Suprapubic skin (tissue), 4 donors: Measurements from ENCODE around the gene SCYGR7. TPM values are rescaled to one million over a fixed set of nuclear protein-coding genes. Genes with fewer than 3 reads are reported as not detected.
"Not testable (repeated sequence)": the region's sequence is repeated elsewhere in the genome, so short reads cannot be mapped to it uniquely, and the experiment has no call there.

ENCODE experiments used
- DNase-seq, 2 donors: peaks; one replicate each; pipeline ENCODE4 v3.0.0-alpha.2; 2019; ENCODE audit warnings: low spot score in 2 of 2
- H3K27ac ChIP-seq: fragments of 200-600 bp; sonication (generic); one replicate; pipeline ENCODE4 v1.5.1; 2019
- H3K27me3 ChIP-seq: fragments of 200-600 bp; sonication (generic); one replicate; pipeline ENCODE4 v1.5.1; 2019
- H3K36me3 ChIP-seq: fragments of 200-600 bp; sonication (generic); one replicate; pipeline ENCODE4 v1.5.1; 2019
- H3K4me1 ChIP-seq: fragments of 200-600 bp; sonication (generic); one replicate; pipeline ENCODE4 v1.5.1; 2019
- H3K4me3 ChIP-seq: fragments of 200-600 bp; sonication (generic); one replicate; pipeline ENCODE4 v1.5.1; 2019; ENCODE audit warnings: mild to moderate bottlenecking
- H3K9me3 ChIP-seq: fragments of 200-600 bp; sonication (generic); one replicate; pipeline ENCODE4 v1.5.1; 2019
- EP300 ChIP-seq: sonication (generic); formaldehyde crosslinking; IDR thresholded peaks from one replicate; pipeline ENCODE4 v1.6.1; 2017; ENCODE audit warnings: antibody characterized with exemption
- POLR2A ChIP-seq, 2 donors: fragments of 450-650 bp; IDR thresholded peaks; one replicate each; pipeline ENCODE4 v1.6.1; 2017; ENCODE audit warnings: antibody characterized with exemption in 2 of 2, mild to moderate bottlenecking in 2 of 2, moderate library complexity in 2 of 2
- POLR2AphosphoS5 ChIP-seq, 3 donors: sonication (generic); formaldehyde crosslinking; IDR thresholded peaks; one replicate each; pipeline ENCODE4 v1.6.1; 2017; ENCODE audit warnings: antibody characterized with exemption in 3 of 3
- WGBS: methylation state at CpG from one replicate; pipeline ENCODE4 v1.1.5; 2018; 5-methylcytosine and 5-hydroxymethylcytosine counted together
- total RNA-seq, 4 donors: library from RNA; depleted of rRNA; stranded (reverse); fragments of >200 nt; gene quantifications; one replicate each; pipeline ENCODE4 v1.1.0, GENCODE V29; 2016
- TF ChIP-seq, protein P1 (sequence below), 2 donors: fragments of 200-600 bp in 1 of 2; fragments of 450-650 bp in 1 of 2; sonication (generic) in 1 of 2; IDR thresholded peaks; one replicate each; pipeline ENCODE4 v1.5.1; 2016 to 2019; ENCODE audit warnings: antibody characterized with exemption in 2 of 2, mild to moderate bottlenecking in 1 of 2, moderate library complexity in 1 of 2

The SCYGR7 gene
- total RNA-seq, 4 donors from 2014 or later: not detected

DNA sequence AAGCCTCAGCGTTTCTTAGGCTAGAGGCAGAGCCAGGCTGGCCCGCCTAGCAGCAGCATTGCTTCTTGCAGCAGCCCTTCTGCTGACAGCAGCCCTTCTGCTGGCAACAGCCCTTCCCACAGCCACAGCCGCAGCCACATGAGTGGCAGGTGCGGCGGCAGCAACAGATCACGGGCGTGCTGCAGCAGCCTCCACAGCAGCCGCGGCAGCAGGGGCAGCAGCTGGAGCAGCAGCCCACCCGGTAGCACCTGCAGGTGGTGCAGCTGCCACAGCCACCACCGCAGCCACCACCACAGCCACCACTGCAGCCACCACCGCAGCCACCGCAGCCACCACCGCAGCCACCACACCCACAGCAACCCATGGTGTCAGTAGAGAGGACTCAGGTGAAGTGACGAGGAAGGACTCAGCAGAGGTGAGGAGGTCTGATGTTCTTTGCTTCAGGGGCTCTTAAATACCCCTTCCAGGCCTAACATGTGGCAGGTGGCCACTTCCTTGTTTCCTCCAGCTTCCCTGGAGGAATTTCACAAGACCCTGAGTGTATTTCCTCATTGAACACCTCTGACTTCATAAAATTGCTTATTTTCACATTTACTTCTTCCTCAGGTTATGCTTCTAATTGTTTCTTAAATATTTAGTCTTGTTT is 3.6 kb upstream of the SCYGR7 start, which contains the start of gene SCYGR6:
Gene SCYGR6 (minus strand): TSS at position 364 of the 646 bp plus-strand sequence. CDS start 0 bp downstream, at position 364.
- TF ChIP-seq POLR2A (IDR thresholded peaks at IDR 0.05) (no peak), EP300 (no peak), POLR2AphosphoS5 (IDR thresholded peaks at IDR 0.05) (no peak)
- TF ChIP-seq, protein P1, sequence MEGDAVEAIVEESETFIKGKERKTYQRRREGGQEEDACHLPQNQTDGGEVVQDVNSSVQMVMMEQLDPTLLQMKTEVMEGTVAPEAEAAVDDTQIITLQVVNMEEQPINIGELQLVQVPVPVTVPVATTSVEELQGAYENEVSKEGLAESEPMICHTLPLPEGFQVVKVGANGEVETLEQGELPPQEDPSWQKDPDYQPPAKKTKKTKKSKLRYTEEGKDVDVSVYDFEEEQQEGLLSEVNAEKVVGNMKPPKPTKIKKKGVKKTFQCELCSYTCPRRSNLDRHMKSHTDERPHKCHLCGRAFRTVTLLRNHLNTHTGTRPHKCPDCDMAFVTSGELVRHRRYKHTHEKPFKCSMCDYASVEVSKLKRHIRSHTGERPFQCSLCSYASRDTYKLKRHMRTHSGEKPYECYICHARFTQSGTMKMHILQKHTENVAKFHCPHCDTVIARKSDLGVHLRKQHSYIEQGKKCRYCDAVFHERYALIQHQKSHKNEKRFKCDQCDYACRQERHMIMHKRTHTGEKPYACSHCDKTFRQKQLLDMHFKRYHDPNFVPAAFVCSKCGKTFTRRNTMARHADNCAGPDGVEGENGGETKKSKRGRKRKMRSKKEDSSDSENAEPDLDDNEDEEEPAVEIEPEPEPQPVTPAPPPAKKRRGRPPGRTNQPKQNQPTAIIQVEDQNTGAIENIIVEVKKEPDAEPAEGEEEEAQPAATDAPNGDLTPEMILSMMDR (IDR thresholded peaks at IDR 0.05): no peak
- H3K4me1 ChIP-seq: no peaks in the 10 kb centered on the region
- WGBS: 59% methylated on average over 10 of the region's 15 CpGs
- H3K9me3 ChIP-seq: no peaks in the 10 kb centered on the region
- H3K36me3 ChIP-seq: no peaks in the 10 kb centered on the region
- no peak for DNase-seq
- no peaks in the 10 kb centered on the region for H3K27me3 ChIP-seq
- H3K4me3 ChIP-seq: no peak within 1 kb of the TSS
- H3K27ac ChIP-seq: no peak within 1 kb of the TSS

DNA sequence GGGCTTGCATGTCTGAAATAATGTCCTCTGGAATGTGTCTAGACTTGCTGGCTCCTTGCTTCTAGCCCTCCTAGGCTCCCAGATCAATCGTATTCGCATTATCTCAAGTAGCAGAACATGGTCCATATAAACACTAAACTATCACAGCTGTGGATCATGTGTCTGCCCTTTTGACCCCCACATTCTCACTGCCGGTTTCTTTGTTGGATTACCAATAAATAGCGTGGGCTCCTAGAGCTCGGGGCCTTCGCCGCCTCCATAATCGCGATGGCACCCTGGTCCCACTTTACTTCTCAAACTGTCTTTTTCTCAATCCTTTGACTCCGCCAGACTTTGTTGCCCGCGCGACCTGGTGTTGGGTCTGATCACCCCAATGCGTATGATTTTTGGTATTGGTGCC is 11.2 kb downstream of the SCYGR7 start:
- no peak for DNase-seq
- TF ChIP-seq POLR2AphosphoS5 (IDR thresholded peaks at IDR 0.05): no peak
- no peak for TF ChIP-seq EP300
- TF ChIP-seq, protein P1 (IDR thresholded peaks at IDR 0.05): no peak
- no peak for TF ChIP-seq POLR2A (IDR thresholded peaks at IDR 0.05)
- no peak overlapping the region for H3K27ac ChIP-seq
- no peak overlapping the region for H3K4me3 ChIP-seq
- no peaks in the 10 kb centered on the region for H3K4me1 ChIP-seq
- H3K9me3 ChIP-seq: no peaks in the 10 kb centered on the region
- no peaks in the 10 kb centered on the region for H3K27me3 ChIP-seq
- H3K36me3 ChIP-seq: no peaks in the 10 kb centered on the region
- 77% methylated on average over 14 of the region's 14 CpGs for WGBS

DNA sequence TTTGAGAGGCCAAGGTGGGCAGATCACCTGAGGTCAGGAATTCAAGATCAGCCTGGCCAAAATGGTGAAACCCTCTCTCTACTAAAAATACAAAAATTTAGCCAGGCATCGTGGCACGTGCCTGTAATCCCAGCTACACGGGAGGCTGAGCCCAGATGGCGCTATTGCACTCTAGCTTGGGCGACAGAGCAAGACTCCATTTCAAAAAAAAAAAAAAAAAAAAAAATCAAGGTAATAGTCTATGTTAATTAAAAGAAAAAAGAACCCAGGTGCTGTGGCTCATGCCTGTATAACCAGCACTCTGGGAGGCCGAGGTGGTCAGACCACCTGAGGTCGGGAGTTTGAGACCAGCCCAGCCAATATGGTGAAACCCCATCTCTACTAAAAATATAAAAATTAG is 12.6 kb downstream of the SCYGR7 start:
- DNase-seq, H3K9me3 ChIP-seq: not testable (repeated sequence)
- WGBS: 76% methylated on average over 7 of the region's 7 CpGs

DNA sequence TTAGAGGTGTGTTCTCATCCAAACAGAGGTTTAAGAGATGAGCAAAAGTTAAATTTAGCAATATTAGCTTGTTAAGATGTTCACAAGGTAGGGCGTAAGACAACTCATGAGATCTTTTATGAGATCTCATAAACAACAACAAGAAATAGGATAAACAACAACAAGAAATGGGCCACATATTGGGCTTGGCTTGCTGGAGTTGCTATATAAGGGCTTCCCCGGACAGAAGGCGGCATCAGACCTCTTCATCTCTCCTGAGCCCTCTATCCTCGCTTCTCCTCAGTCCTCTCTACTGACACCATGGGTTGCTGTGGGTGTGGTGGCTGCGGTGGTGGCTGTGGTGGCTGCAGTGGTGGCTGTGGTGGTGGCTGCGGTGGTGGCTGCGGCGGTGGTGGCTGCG is 17.5 kb downstream of the SCYGR7 start, which contains the start of gene SCYGR8:
Gene SCYGR8 (plus strand): TSS at position 301 of the 400 bp plus-strand sequence. CDS start 0 bp downstream, at position 301.
- Histone ChIP-seq H3K4me1 (no peaks in the 10 kb centered on the region), H3K4me3 (no peak within 1 kb of the TSS), H3K27me3 (no peaks in the 10 kb centered on the region), H3K9me3 (no peaks in the 10 kb centered on the region), H3K36me3 (no peaks in the 10 kb centered on the region), H3K27ac (no peak within 1 kb of the TSS)
- TF ChIP-seq, protein P1 (IDR thresholded peaks at IDR 0.05): no peak
- TF ChIP-seq POLR2AphosphoS5 (IDR thresholded peaks at IDR 0.05): no peak
- TF ChIP-seq EP300: no peak
- TF ChIP-seq POLR2A (IDR thresholded peaks at IDR 0.05): no peak
- WGBS: 92% methylated on average over 4 of the region's 9 CpGs
- no peak for DNase-seq

More for the DNA sequence above, 12.6 kb downstream of the SCYGR7 start:
- H3K4me1 ChIP-seq, H3K27me3 ChIP-seq, H3K36me3 ChIP-seq, H3K27ac ChIP-seq, H3K4me3 ChIP-seq: not testable (repeated sequence)

DNA sequence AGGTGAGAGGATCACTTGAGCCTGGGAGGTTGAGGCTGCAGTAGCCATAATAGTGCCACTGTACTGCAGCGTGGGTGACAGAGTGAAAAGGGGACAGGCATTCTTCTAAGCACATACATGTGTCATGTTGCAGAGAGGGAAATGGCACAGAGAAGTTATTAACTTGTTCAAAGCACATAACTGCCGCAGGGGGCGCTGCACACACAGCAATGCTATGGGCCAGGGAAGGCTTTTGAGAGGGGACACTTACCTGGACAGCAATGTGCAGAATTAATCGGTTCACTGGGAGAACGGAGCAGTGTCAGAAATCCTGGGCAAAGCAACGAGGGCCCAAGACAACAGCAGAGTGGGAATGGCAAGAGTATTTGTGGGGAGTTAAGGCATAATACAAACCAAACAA is 19.9 kb downstream of the SCYGR7 start:
- 72% methylated on average over 6 of the region's 6 CpGs for WGBS

DNA sequence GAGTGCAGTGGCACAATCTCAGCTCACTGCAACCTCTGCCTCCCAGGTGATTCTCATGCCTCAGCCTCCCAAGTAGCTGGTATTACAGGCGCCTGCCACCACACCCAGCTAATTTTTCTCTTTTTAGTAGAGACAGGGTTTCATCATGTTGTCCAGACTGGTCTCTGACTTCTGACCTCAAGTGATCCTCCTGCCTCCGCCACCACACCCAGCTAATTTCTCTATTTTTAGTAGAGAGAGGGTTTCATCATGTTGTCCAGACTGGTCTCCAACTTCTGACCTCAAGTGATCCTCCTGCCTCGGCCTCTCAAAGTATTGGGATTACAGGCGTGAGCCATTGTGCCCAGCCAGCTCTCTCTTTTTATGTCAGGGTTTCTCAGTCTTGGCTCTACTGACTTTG is 28.1 kb downstream of the SCYGR7 start:
- WGBS: 70% methylated on average over 4 of the region's 4 CpGs
- H3K27me3 ChIP-seq: not testable (repeated sequence)

More for the DNA sequence above, 19.9 kb downstream of the SCYGR7 start:
- no peak for DNase-seq
- no peaks in the 10 kb centered on the region for H3K36me3 ChIP-seq
- H3K4me1 ChIP-seq: no peaks in the 10 kb centered on the region
- H3K9me3 ChIP-seq: no peaks in the 10 kb centered on the region
- TF ChIP-seq EP300: no peak
- TF ChIP-seq POLR2AphosphoS5 (IDR thresholded peaks at IDR 0.05): no peak
- TF ChIP-seq, protein P1 (IDR thresholded peaks at IDR 0.05): no peak
- no peak for TF ChIP-seq POLR2A (IDR thresholded peaks at IDR 0.05)
- H3K4me3 ChIP-seq: no peak overlapping the region
- no peaks in the 10 kb centered on the region for H3K27me3 ChIP-seq
- no peak overlapping the region for H3K27ac ChIP-seq

More for the DNA sequence above, 28.1 kb downstream of the SCYGR7 start:
- H3K4me1 ChIP-seq, DNase-seq, H3K9me3 ChIP-seq, H3K36me3 ChIP-seq, H3K27ac ChIP-seq, H3K4me3 ChIP-seq: not testable (repeated sequence)
